Heart right ventricle (tissue), 16 donors: Measurements from ENCODE around the gene CDCA5. TPM values are rescaled to one million over a fixed set of nuclear protein-coding genes. Genes with fewer than 3 reads are reported as not detected.
A peak's percentile ranks its signal among the peaks of the same experiment; 100 is the strongest.

Experiments used
- ATAC-seq, 8 donors: fragments of 200-7000 bp; cut with Tn5 transposase; one replicate each; pipeline ENCODE4 v1.9.1; 2020; ENCODE audit warnings: mild to moderate bottlenecking in 8 of 8, moderate library complexity in 8 of 8, moderate number of reproducible peaks in 1 of 8
- DNase-seq, 2 donors: peaks; one replicate each; pipeline ENCODE4 v3.0.0-alpha.2; 2020
- H3K27ac ChIP-seq, 10 donors: fragments of 200-600 bp; sonication (generic) in 2 of 10; one replicate each; pipeline versions ENCODE4 v1.5.0 to v1.8.0; 2020 to 2022; ENCODE audit warnings: mild to moderate bottlenecking in 3 of 10
- H3K27me3 ChIP-seq, 7 donors: fragments of 200-600 bp; one replicate each; pipeline ENCODE4 v1.8.0; 2021 to 2022; ENCODE audit warnings: mild to moderate bottlenecking in 2 of 7
- H3K36me3 ChIP-seq, 9 donors: fragments of 200-600 bp; sonication (generic) in 1 of 9; one replicate each; pipeline versions ENCODE4 v1.5.0 to v1.8.0; 2020 to 2022; ENCODE audit warnings: mild to moderate bottlenecking in 2 of 9
- H3K4me1 ChIP-seq, 9 donors: fragments of 200-600 bp; sonication (generic) in 1 of 9; one replicate each; pipeline versions ENCODE4 v1.5.0 to v1.8.0; 2020 to 2022; ENCODE audit warnings: mild to moderate bottlenecking in 4 of 9
- H3K4me3 ChIP-seq, 10 donors: fragments of 200-600 bp; sonication (generic) in 2 of 10; one replicate each; pipeline versions ENCODE4 v1.5.0 to v1.8.0; 2020 to 2022; ENCODE audit warnings: mild to moderate bottlenecking in 7 of 10, moderate library complexity in 2 of 10
- H3K9me3 ChIP-seq, 11 donors: fragments of 200-600 bp in 10 of 11; sonication (generic) in 2 of 11; one replicate each; pipeline versions ENCODE4 v1.5.0 to v1.8.0; 2013 to 2022; ENCODE audit warnings: mild to moderate bottlenecking in 2 of 11, control low read depth in 1 of 11, moderate library complexity in 1 of 11
- WGBS, 2 donors: extraction: QIAGEN DNeasy Blood & Tissue Kit; methylation state at CpG; one replicate each; pipeline ENCODE4 v1.1.7; 2013; ENCODE audit warnings: inconsistent platforms in 1 of 2; 5-methylcytosine and 5-hydroxymethylcytosine counted together
- intact Hi-C, 10 donors: fragments of 100-400 bp; cut with DNase I; formaldehyde crosslinking; loops; one replicate each; pipeline versions ENCODE4 v1.11.1 to v1.14.2; 2022
- polyA plus RNA-seq, 2 donors: library from polyadenylated mRNA; stranded (reverse); fragments of 200-250 nt; gene quantifications; one replicate each; pipeline ENCODE4 v1.2.3, GENCODE V29; 2013
- total RNA-seq, 10 donors: library from RNA; stranded (reverse); fragmentation: NEBNext Ultra II Directional in 3 of 10; extraction: Animal tissue kit (Norgen Biotek cat#: 25700) in 3 of 10; gene quantifications; one replicate each; pipeline versions ENCODE4 v1.2.1 to v1.2.4, GENCODE V29; 2021 to 2023
- TF ChIP-seq, protein P1 (sequence below), 9 donors: fragments of 200-600 bp; sonication (generic) in 2 of 9; IDR thresholded peaks; one replicate each; pipeline versions ENCODE4 v1.5.0 to v1.8.0; 2021 to 2022; ENCODE audit warnings: antibody characterized with exemption in 9 of 9, mild to moderate bottlenecking in 5 of 9, moderate library complexity in 1 of 9
- donor health status: Arrhythmogenic right ventricular cardiomyopathy.
- donor health status: ischemic (EF 13 %, LVEDD 7.1; RV severe dilation, severe dysfunction).
- donor health status: healthy with polysubstance abuse.
- donor health status: DM: no; HTN: yes; CAD: no.
- donor health status: DM: no; HTN: no; CAD: no.
- donor health status: ischemic (EF 25% LVEDD 6.9; RV normal size, moderate dysfunction).
- donor health status: ischemic (EF 25% LVEDD 5.7; RV mildly dilated, moderate dysfunction).
- donor health status: healthy.
- donor health status: DM: yes; HTN: yes; CAD: no.
- donor health status: Ischemic cardiomyopathy.
- donor health status: ischemic (EF 35%, LVEDD 5.7; RV mildly dilated, moderate dysfunction).
- donor health status: nonischemic (EF 11% LVEDD 7.7; RV severe dilation, severe dysfunction).
- donor health status: DM: yes; HTN: yes; CAD: no.
- donor health status: PGD.
- donor health status: ischemic (EF 29% LVEDD 5.4; RV normal size, mild dysfunction).
- donor health status: nonischemic (EF 23%, LVEDD 6.1; RV moderate dilation, normal function).

Gene CDCA5
- total and polyA plus RNA-seq, 12 donors = 0.45 to 5.3 (median 0.90) TPM

DNA sequence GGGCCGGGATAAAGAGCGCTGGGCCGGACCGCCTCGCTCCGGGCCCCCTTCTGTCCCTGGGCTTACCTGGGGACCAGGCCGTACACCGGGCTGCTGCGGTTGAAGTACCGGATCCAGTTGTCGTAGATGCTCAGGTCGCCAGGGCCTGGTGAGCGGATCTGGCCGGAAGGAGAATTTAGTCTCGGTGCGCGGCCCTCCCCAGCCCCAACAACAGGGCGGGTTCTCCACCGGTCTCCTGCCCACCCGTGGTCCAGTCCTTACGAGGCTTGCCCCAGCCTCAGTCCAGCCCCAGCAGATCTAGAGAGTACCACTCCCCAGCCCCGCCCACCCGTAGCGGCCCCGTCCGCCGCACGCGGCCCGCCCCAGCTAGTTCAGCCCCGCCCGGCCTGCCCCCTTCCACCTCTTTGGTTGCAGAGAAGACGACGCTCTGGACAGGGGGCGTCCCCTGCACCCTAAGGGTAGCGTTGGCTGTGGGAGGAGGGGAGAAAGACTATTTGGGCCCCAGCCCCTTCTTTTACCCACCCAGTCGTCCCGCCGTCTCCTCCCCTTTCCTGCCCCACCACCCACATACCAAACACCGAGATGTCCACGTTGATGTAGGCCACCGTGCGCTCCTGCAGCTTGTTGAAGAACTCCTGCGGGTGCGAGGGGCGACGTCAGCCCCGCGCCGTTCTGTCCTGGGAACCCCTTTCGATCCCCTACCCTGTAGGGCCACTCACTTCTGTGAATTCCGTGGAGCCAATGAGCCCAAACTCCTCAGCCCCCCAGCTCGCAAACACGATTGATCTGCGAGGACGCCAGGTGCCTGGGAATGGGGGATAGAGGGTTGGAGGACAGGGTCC lies 36.0 kb downstream of the CDCA5 start:
- ATAC-seq (peak; percentile 21 to 71 (median 52)), DNase-seq (peak in 1 of 2 donors; percentile 60)
- intact Hi-C loops = loop anchor here in 1 of 10 donors (5.0 kb wide), 1 partner anchor 39 kb away; a partner anchor contains a TSS
- peaks cover 0 to 39% (median 17%) of the 10 kb centered on the region in 9 donors for H3K4me1 ChIP-seq
- no peaks in the 10 kb centered on the region for H3K9me3 ChIP-seq
- peak overlapping the region in 9 of 10 donors; percentile 2 to 75 (median 57) for H3K27ac ChIP-seq
- WGBS, 2 donors = 14% methylated on average over 51 to 56 of the region's 56 CpGs
- H3K36me3 ChIP-seq = peaks cover 0 to 24% (median 4%) of the 10 kb centered on the region in 9 donors
- H3K27me3 ChIP-seq = no peaks in the 10 kb centered on the region
- TF ChIP-seq, protein P1, sequence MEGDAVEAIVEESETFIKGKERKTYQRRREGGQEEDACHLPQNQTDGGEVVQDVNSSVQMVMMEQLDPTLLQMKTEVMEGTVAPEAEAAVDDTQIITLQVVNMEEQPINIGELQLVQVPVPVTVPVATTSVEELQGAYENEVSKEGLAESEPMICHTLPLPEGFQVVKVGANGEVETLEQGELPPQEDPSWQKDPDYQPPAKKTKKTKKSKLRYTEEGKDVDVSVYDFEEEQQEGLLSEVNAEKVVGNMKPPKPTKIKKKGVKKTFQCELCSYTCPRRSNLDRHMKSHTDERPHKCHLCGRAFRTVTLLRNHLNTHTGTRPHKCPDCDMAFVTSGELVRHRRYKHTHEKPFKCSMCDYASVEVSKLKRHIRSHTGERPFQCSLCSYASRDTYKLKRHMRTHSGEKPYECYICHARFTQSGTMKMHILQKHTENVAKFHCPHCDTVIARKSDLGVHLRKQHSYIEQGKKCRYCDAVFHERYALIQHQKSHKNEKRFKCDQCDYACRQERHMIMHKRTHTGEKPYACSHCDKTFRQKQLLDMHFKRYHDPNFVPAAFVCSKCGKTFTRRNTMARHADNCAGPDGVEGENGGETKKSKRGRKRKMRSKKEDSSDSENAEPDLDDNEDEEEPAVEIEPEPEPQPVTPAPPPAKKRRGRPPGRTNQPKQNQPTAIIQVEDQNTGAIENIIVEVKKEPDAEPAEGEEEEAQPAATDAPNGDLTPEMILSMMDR (IDR thresholded peaks at IDR 0.05) = no peak
- peak overlapping the region; percentile 47 to 76 (median 62) for H3K4me3 ChIP-seq

DNA sequence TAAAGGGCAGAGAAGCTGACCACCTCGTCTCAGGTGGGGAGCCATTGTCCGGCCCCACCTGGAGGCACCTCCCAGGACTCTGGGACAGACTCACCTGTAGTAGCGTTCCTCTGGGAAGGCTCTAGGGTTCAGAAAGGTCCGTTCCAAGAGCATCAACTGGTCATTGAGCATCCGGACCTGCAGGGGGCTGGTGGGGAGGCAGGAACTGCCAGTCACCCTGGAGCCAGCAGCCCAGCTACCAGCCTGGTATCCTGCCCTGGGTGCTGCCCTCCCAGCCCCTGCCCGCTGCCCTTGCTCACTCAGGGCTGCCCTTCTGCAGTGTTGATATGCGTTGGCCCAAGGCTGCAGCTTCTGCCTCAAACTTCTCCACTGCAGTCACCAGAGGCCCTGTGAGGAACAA lies 38.1 kb downstream of the CDCA5 start:
- TF ChIP-seq, protein P1 (IDR thresholded peaks at IDR 0.05) = no peak
- intact Hi-C loops = loop anchor here in 1 of 10 donors (5.0 kb wide), 1 partner anchor 42 kb away; a partner anchor contains a TSS
- H3K36me3 ChIP-seq = peaks cover 0 to 24% (median 4%) of the 10 kb centered on the region in 9 donors
- ATAC-seq = no peak
- peaks cover 0 to 51% (median 24%) of the 10 kb centered on the region in 9 donors for H3K4me1 ChIP-seq
- no peaks in the 10 kb centered on the region for H3K9me3 ChIP-seq
- WGBS, 2 donors = 85 to 92% methylated on average over 7 of the region's 7 CpGs
- no peak overlapping the region for H3K4me3 ChIP-seq
- H3K27me3 ChIP-seq = no peaks in the 10 kb centered on the region
- no peak overlapping the region for H3K27ac ChIP-seq
- no peak for DNase-seq

DNA sequence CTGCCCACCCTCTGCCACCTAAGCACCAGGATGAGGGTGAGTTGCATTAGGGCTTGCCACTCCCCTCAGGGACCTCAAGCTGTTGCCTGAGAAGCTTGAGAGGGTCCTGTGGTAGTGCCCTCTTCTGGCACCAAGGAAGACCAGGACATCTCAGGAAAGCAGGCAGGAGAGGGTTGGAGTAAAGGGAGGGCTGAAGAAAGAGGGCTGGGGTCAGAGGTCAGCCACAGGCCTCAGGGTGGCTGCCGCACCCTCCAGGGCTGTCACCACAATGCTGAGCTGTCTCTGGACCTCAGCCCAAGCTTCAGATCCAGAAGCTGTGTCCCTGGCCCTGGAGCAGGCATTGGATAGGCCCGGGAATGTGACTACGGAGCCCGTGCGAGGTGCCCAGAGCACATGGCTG lies 38.8 kb downstream of the CDCA5 start:
- no peak for DNase-seq
- Histone ChIP-seq H3K9me3 (no peaks in the 10 kb centered on the region), H3K4me3 (no peak overlapping the region), H3K27ac (no peak overlapping the region), H3K27me3 (no peaks in the 10 kb centered on the region), H3K36me3 (peaks cover 0 to 24% (median 4%) of the 10 kb centered on the region in 9 donors), H3K4me1 (peaks cover 0 to 58% (median 29%) of the 10 kb centered on the region in 9 donors)
- WGBS, 2 donors = 91 to 92% methylated on average over 5 of the region's 5 CpGs
- intact Hi-C loops = loop anchor here in 1 of 10 donors (5.0 kb wide), 1 partner anchor 42 kb away; a partner anchor contains a TSS
- TF ChIP-seq, protein P1 (IDR thresholded peaks at IDR 0.05) = no peak
- no peak for ATAC-seq

- TF ChIP-seq, protein P1 (IDR thresholded peaks at IDR 0.05) = no peak
- WGBS, 2 donors = 85 to 88% methylated on average over 23 of the region's 23 CpGs
- Histone ChIP-seq H3K4me3 (no peak overlapping the region), H3K27ac (peak overlapping the region in 1 of 10 donors; percentile 44), H3K9me3 (no peaks in the 10 kb centered on the region), H3K27me3 (no peaks in the 10 kb centered on the region), H3K36me3 (peaks cover 0 to 33% (median 4%) of the 10 kb centered on the region in 9 donors), H3K4me1 (peaks cover 0 to 61% (median 29%) of the 10 kb centered on the region in 9 donors)
- DNase-seq (peak; percentile 30 to 47), ATAC-seq (peak in 3 of 8 donors; percentile 2 to 24 (median 22))
- intact Hi-C loops = loop anchor here in 1 of 10 donors (5.0 kb wide), 1 partner anchor 38 kb away; the partner anchor contains the start of genes CDCA5 and ZFPL1
These were observed 39.8 kb downstream of the CDCA5 start for GRCh38 chr11:65043881-65044501.
